Calu3 (cell line): ENCODE results near the gene BPHL. TPM values are rescaled to one million over a fixed set of nuclear protein-coding genes. Genes with fewer than 3 reads are reported as not detected.
A peak's percentile ranks its signal among the peaks of the same experiment; 100 is the strongest.
"Not testable (repeated sequence)": the region's sequence is repeated elsewhere in the genome, so short reads cannot be mapped to it uniquely, and the experiment has no call there.

Experiments
- BruUV-seq: library from RNA; stranded (reverse); fragments of 400-500 nt; replicated peaks from 2 replicates; lab custom pipeline; 2021; lab: Mats Ljungman, UMichigan
- CTCF ChIA-PET: fragments of 300-600 bp; sonication (Branson Sonifier 250); formaldehyde crosslinking; loops from one replicate; lab custom pipeline; 2022; ENCODE audit warnings: antibody characterized with exemption; lab: Charles Lee
- DNase-seq: peaks from one replicate; pipeline ENCODE4 v3.0.0; 2022
- H3K27ac Mint-ChIP-seq: one replicate; pipeline ENCODE4 v1.8.0; 2022; ENCODE audit warnings: mixed read lengths; ENCODE audit not compliant: unreplicated experiment
- H3K27me3 Mint-ChIP-seq: one replicate; pipeline ENCODE4 v1.8.0; 2022; ENCODE audit warnings: mixed read lengths; ENCODE audit not compliant: unreplicated experiment
- H3K36me3 Mint-ChIP-seq: one replicate; pipeline ENCODE4 v1.8.0; 2022; ENCODE audit warnings: mild to moderate bottlenecking, moderate library complexity, mixed read lengths; ENCODE audit not compliant: insufficient read depth, unreplicated experiment
- H3K4me1 Mint-ChIP-seq: one replicate; pipeline ENCODE4 v1.8.0; 2022; ENCODE audit warnings: mild to moderate bottlenecking, low read depth, mixed read lengths; ENCODE audit not compliant: unreplicated experiment
- H3K4me3 Mint-ChIP-seq: one replicate; pipeline ENCODE4 v1.8.0; 2022; ENCODE audit warnings: mild to moderate bottlenecking, low read depth, moderate library complexity, mixed read lengths; ENCODE audit not compliant: unreplicated experiment
- H3K9me3 Mint-ChIP-seq: one replicate; pipeline ENCODE4 v1.8.0; 2022; ENCODE audit warnings: low read depth, mixed read lengths; ENCODE audit not compliant: unreplicated experiment
- CTCF ChIP-seq: fragments of 200-600 bp; IDR thresholded peaks from one replicate; pipeline ENCODE4 v1.8.0; 2022; ENCODE audit warnings: antibody characterized with exemption; ENCODE audit not compliant: unreplicated experiment
- intact Hi-C: fragments of 100-400 bp; cut with micrococcal nuclease; formaldehyde crosslinking; loops from one replicate; pipeline ENCODE4 v1.10.0; 2022; ENCODE audit not compliant: unreplicated experiment
- total RNA-seq: library from RNA; stranded (reverse); gene quantifications from 2 replicates; pipeline ENCODE4 v1.2.3, GENCODE V29; 2022

Gene BPHL
- total RNA-seq, 1 experiment from 2014 or later, result 18.4 TPM

GRCh38 chr6:3152689-3153088 lies 34.2 kb downstream of the BPHL start:
- CTCF ChIA-PET, result no interaction called here
- no peaks in the 10 kb centered on the region for H3K9me3 Mint-ChIP-seq
- BruUV-seq, result no TSS peak
- no peak for DNase-seq
- intact Hi-C loops, result no loop called here
- H3K36me3 Mint-ChIP-seq, result peaks cover 18% of the 10 kb centered on the region
- no peaks in the 10 kb centered on the region for H3K27me3 Mint-ChIP-seq
- no peak for TF ChIP-seq CTCF
- H3K27ac Mint-ChIP-seq, result no peak overlapping the region
- H3K4me3 Mint-ChIP-seq, result no peak overlapping the region
- no peaks in the 10 kb centered on the region for H3K4me1 Mint-ChIP-seq

GRCh38 chr6:3155416-3155815 lies 36.9 kb downstream of the BPHL start:
- intact Hi-C loops, CTCF ChIA-PET, H3K4me1 Mint-ChIP-seq, H3K4me3 Mint-ChIP-seq, H3K27ac Mint-ChIP-seq, H3K27me3 Mint-ChIP-seq, DNase-seq, H3K9me3 Mint-ChIP-seq, BruUV-seq: not testable (repeated sequence)
- H3K36me3 Mint-ChIP-seq, result peaks cover 33% of the 10 kb centered on the region

GRCh38 chr6:3156184-3157130 lies 37.9 kb downstream of the BPHL start:
- H3K27me3 Mint-ChIP-seq, H3K9me3 Mint-ChIP-seq, intact Hi-C loops, BruUV-seq: not testable (repeated sequence)
- Mint-ChIP-seq H3K4me3 (peak overlapping the region; percentile 68), H3K4me1 (peaks cover 10% of the 10 kb centered on the region), H3K36me3 (peaks cover 33% of the 10 kb centered on the region), H3K27ac (peak overlapping the region; percentile 81)
- CTCF ChIA-PET, result interaction anchor here (0.5 to 2.0 kb wide), 7 partner anchors 27 to 291 kb away, joined by 3 to 10 read pairs (median 5); no protein-coding TSS in a partner anchor
- peak; percentile 21 for DNase-seq

- peaks cover 33% of the 10 kb centered on the region for H3K36me3 Mint-ChIP-seq
- intact Hi-C loops, result no loop called here
- peaks cover 10% of the 10 kb centered on the region for H3K4me1 Mint-ChIP-seq
- H3K9me3 Mint-ChIP-seq, result no peaks in the 10 kb centered on the region
- peak; percentile 56 for TF ChIP-seq CTCF
- CTCF ChIA-PET, result interaction anchor here (0.5 to 2.0 kb wide), 7 partner anchors 28 to 292 kb away, joined by 3 to 10 read pairs (median 5); no protein-coding TSS in a partner anchor
- peak; percentile 84 for DNase-seq
- peak within 1 kb of the TSS; percentile 68 for H3K4me3 Mint-ChIP-seq
- H3K27ac Mint-ChIP-seq, result peak within 1 kb of the TSS; percentile 81
- no TSS peak for BruUV-seq
- no peaks in the 10 kb centered on the region for H3K27me3 Mint-ChIP-seq
Measured at GRCh38 chr6:3157131-3157933, 38.8 kb downstream of the BPHL start, which contains the start of gene TUBB2A. TSS of gene TUBB2A (minus strand) at chr6:3157544. CDS start at chr6:3157463, 81 bp downstream.
